ENCODE data around the gene MYO1H. TPM values are rescaled to one million over a fixed set of nuclear protein-coding genes. Genes with fewer than 3 reads are reported as not detected.
A peak's percentile ranks its signal among the peaks of the same experiment; 100 is the strongest.

Gene MYO1H
- total and polyA plus RNA-seq, 2 of the 13 experiments (the other 11 are each of a cell fraction or from before 2014, with no cell fraction given) = not detected

GRCh38 chr12:109307051-109307450 is 40.6 kb upstream of the MYO1H start (continued):
- TF ChIP-seq ZNF318 (CRISPR knock-in tag; IDR thresholded peaks at IDR 0.05) (no peak), ZSCAN12 (CRISPR knock-in tag; IDR thresholded peaks at IDR 0.05) (no peak), ZNF510 (CRISPR knock-in tag; IDR thresholded peaks at IDR 0.05; ENCODE audit: low read depth) (no peak), GMEB2 (CRISPR knock-in tag; IDR thresholded peaks at IDR 0.05; ENCODE audit: low read depth) (no peak), ZFP36L2 (CRISPR knock-in tag; IDR thresholded peaks at IDR 0.05) (no peak), ZNF772 (CRISPR knock-in tag; IDR thresholded peaks at IDR 0.05) (peak; percentile 55; the same call in 1 of the 2 replicates), DPF2 (CRISPR knock-in tag; IDR thresholded peaks at IDR 0.05; ENCODE audit: borderline replicate concordance, low read depth) (peak; percentile 34; the same call in 1 of the 2 replicates), ZNF329 (CRISPR knock-in tag; IDR thresholded peaks at IDR 0.05; ENCODE audit: low read depth) (no peak), TFAP4 (IDR thresholded peaks at IDR 0.05; ENCODE audit: borderline replicate concordance, low read depth) (peak; percentile 24; the same call in 1 of the 2 replicates), ZNF513 (CRISPR knock-in tag; conservative IDR thresholded peaks at IDR 0.05) (no peak), RELA (CRISPR knock-in tag; IDR thresholded peaks at IDR 0.05) (no peak), ZNF816 (CRISPR knock-in tag; IDR thresholded peaks at IDR 0.05; ENCODE audit: borderline replicate concordance) (no peak), PATZ1 (CRISPR knock-in tag; IDR thresholded peaks at IDR 0.05) (peak; percentile 98), TOPORS (CRISPR knock-in tag; IDR thresholded peaks at IDR 0.05) (no peak), ZNF317 (CRISPR knock-in tag; IDR thresholded peaks at IDR 0.05) (0 out of 2 replicates have a peak, but pooled peaks have one; percentile 33), KMT2A (CRISPR knock-in tag; IDR thresholded peaks at IDR 0.05) (no peak)

Data from HepG2 (cell line).